H9 (cell line): ENCODE measurements around the gene FOXP4. TPM values are rescaled to one million over a fixed set of nuclear protein-coding genes. Genes with fewer than 3 reads are reported as not detected.

Experiments
- DNase-seq: peaks from one replicate; pipeline ENCODE4 v3.0.0-alpha.2; 2017
- H2AFZ ChIP-seq: one replicate; pipeline ENCODE4 v1.6.1; 2013; ENCODE audit warnings: mild to moderate bottlenecking, low read length, control low read depth, moderate library complexity
- H2AK5ac ChIP-seq: 2 replicates; pipeline ENCODE4 v1.6.1; 2013; ENCODE audit warnings: low read length, control low read depth, mixed read lengths; ENCODE audit not compliant: insufficient read length
- H2BK120ac ChIP-seq: one replicate; pipeline ENCODE4 v1.6.1; 2013; ENCODE audit warnings: low read depth, mild to moderate bottlenecking, low read length, control low read depth, inconsistent platforms; ENCODE audit not compliant: poor library complexity, severe bottlenecking
- H2BK12ac ChIP-seq: 2 replicates; pipeline ENCODE4 v1.6.1; 2013; ENCODE audit warnings: low read length, control low read depth, mixed read lengths, low read depth; ENCODE audit not compliant: insufficient read length
- H2BK15ac ChIP-seq: 2 replicates; pipeline ENCODE4 v1.6.1; 2013; ENCODE audit warnings: low read depth, low read length, control low read depth
- H2BK20ac ChIP-seq: one replicate; pipeline ENCODE4 v1.6.1; 2013; ENCODE audit warnings: low read depth, mild to moderate bottlenecking, low read length, control low read depth, inconsistent platforms; ENCODE audit not compliant: poor library complexity, severe bottlenecking
- H2BK5ac ChIP-seq: 2 replicates; pipeline ENCODE4 v1.6.1; 2013; ENCODE audit warnings: low read length, control low read depth, mixed read lengths; ENCODE audit not compliant: insufficient read length
- H3K14ac ChIP-seq: 2 replicates; pipeline ENCODE4 v1.6.1; 2013; ENCODE audit warnings: low read length, control low read depth; ENCODE audit not compliant: insufficient read depth
- H3K18ac ChIP-seq: 2 replicates; pipeline ENCODE4 v1.6.1; 2013; ENCODE audit warnings: low read depth, mild to moderate bottlenecking, mixed read lengths, low read length, control low read depth; ENCODE audit not compliant: insufficient read length
- H3K23ac ChIP-seq: 2 replicates; pipeline ENCODE4 v1.6.1; 2013; ENCODE audit warnings: low read length, control low read depth, mixed read lengths, low read depth; ENCODE audit not compliant: insufficient read length
- H3K23me2 ChIP-seq: 2 replicates; pipeline ENCODE4 v1.6.1; 2013; ENCODE audit warnings: low read depth, mild to moderate bottlenecking, mixed read lengths, low read length, control low read depth; ENCODE audit not compliant: insufficient read length, poor library complexity, severe bottlenecking
- H3K27ac ChIP-seq: 2 replicates; pipeline ENCODE4 v1.5.1; 2013; ENCODE audit warnings: low read length, control low read depth, mixed read lengths, low read depth; ENCODE audit not compliant: insufficient read length
- H3K27me3 ChIP-seq: 2 replicates; pipeline ENCODE4 v1.6.1; 2013; ENCODE audit warnings: low read length, control low read depth, inconsistent platforms; ENCODE audit not compliant: insufficient read depth
- H3K4ac ChIP-seq: 2 replicates; pipeline ENCODE4 v1.6.1; 2013; ENCODE audit warnings: low read depth, mild to moderate bottlenecking, control low read depth, inconsistent platforms, low read length, moderate library complexity
- H3K4me1 ChIP-seq: 2 replicates; pipeline ENCODE4 v1.6.1; 2013; ENCODE audit warnings: low read length, control low read depth, inconsistent platforms; ENCODE audit not compliant: insufficient read depth
- H3K4me2 ChIP-seq: 2 replicates; pipeline ENCODE4 v1.6.1; 2013; ENCODE audit warnings: low read length, control low read depth, mixed read lengths; ENCODE audit not compliant: insufficient read length, insufficient read depth
- H3K56ac ChIP-seq: 2 replicates; pipeline ENCODE4 v1.6.1; 2013; ENCODE audit warnings: low read depth, mild to moderate bottlenecking, mixed read lengths, low read length, control low read depth; ENCODE audit not compliant: insufficient read length
- H3K79me1 ChIP-seq: 2 replicates; pipeline ENCODE4 v1.6.1; 2013; ENCODE audit warnings: low read depth, mild to moderate bottlenecking, moderate library complexity, low read length, control low read depth, inconsistent platforms; ENCODE audit not compliant: insufficient read depth, poor library complexity, severe bottlenecking
- H3K79me2 ChIP-seq: 2 replicates; pipeline ENCODE4 v1.6.1; 2013; ENCODE audit warnings: low read length, control low read depth, inconsistent platforms; ENCODE audit not compliant: insufficient read depth
- H3K9ac ChIP-seq: 2 replicates; pipeline ENCODE4 v1.6.1; 2013; ENCODE audit warnings: low read length, control low read depth, mixed read lengths; ENCODE audit not compliant: insufficient read length; ENCODE audit errors: extremely low read depth
- H3K9me3 ChIP-seq: one replicate; pipeline ENCODE4 v1.6.1; 2013; ENCODE audit warnings: low read depth, low read length, inconsistent platforms; ENCODE audit not compliant: control insufficient read depth
- H3T11ph ChIP-seq: one replicate; pipeline ENCODE4 v1.6.1; 2013; ENCODE audit warnings: mild to moderate bottlenecking, low read length, control low read depth, inconsistent platforms
- H4K20me1 ChIP-seq: one replicate; pipeline ENCODE4 v1.6.1; 2013; ENCODE audit not compliant: control insufficient read depth, insufficient read length, insufficient read depth
- H4K5ac ChIP-seq: 2 replicates; pipeline ENCODE4 v1.6.1; 2013; ENCODE audit warnings: low read depth, mild to moderate bottlenecking, mixed read lengths, low read length, control low read depth; ENCODE audit not compliant: insufficient read length
- H4K8ac ChIP-seq: replicated peaks from 2 replicates; pipeline ENCODE4 v1.6.1; 2013; ENCODE audit warnings: low read length, control low read depth, mixed read lengths, low read depth; ENCODE audit not compliant: insufficient read length
- H4K91ac ChIP-seq: 2 replicates; pipeline ENCODE4 v1.6.1; 2013; ENCODE audit warnings: low read depth, mild to moderate bottlenecking, moderate library complexity, mixed read lengths, low read length, control low read depth; ENCODE audit not compliant: insufficient read length
- H3K27ac Mint-ChIP-seq, 3 experiments: 2 replicates in 2 of 3; 3 replicates in 1 of 3; pipeline ENCODE4 v1.8.0; 2020 to 2021; ENCODE audit warnings: mixed read lengths in 3 of 3, mild to moderate bottlenecking in 1 of 3, moderate library complexity in 1 of 3
- H3K27me3 Mint-ChIP-seq: 2 replicates; pipeline ENCODE4 v1.8.0; 2021; ENCODE audit warnings: low read depth, mild to moderate bottlenecking, moderate library complexity, mixed read lengths
- H3K36me3 Mint-ChIP-seq, 3 experiments: 2 replicates in 2 of 3; 3 replicates in 1 of 3; pipeline ENCODE4 v1.8.0; 2020 to 2021; ENCODE audit warnings: low read depth in 3 of 3, mixed read lengths in 3 of 3; ENCODE audit not compliant: insufficient read depth in 1 of 3
- H3K4me1 Mint-ChIP-seq, 2 experiments: 2 replicates each; pipeline ENCODE4 v1.8.0; 2020; ENCODE audit warnings: mixed read lengths in 2 of 2
- H3K4me3 Mint-ChIP-seq, 2 experiments: 2 replicates in 1 of 2; 3 replicates in 1 of 2; pipeline ENCODE4 v1.8.0; 2020 to 2021; ENCODE audit warnings: mild to moderate bottlenecking in 2 of 2, mixed read lengths in 2 of 2, moderate library complexity in 1 of 2
- H3K9me3 Mint-ChIP-seq, 2 experiments: 2 replicates in 1 of 2; 3 replicates in 1 of 2; pipeline ENCODE4 v1.8.0; 2020; ENCODE audit warnings: mild to moderate bottlenecking in 2 of 2, mixed read lengths in 2 of 2, moderate library complexity in 1 of 2
- WGBS: extraction: QIAGEN DNeasy Blood & Tissue Kit; methylation state at CpG from one replicate; pipeline ENCODE4 v1.1.7; 2013; ENCODE audit warnings: missing lambda C conversion rate, low lambda C conversion rate, mixed read lengths; ENCODE audit not compliant: insufficient read length; ENCODE audit errors: extremely low coverage; 5-methylcytosine and 5-hydroxymethylcytosine counted together
- total RNA-seq: library from RNA; stranded (reverse); gene quantifications from 2 replicates; pipeline ENCODE4 v1.2.1, GENCODE V29; 2021
- TF ChIP-seq, protein P1 (sequence below): fragments of 200-600 bp; sonication (generic); conservative IDR thresholded peaks from 3 replicates; pipeline ENCODE4 v1.8.0; 2021; ENCODE audit warnings: antibody characterized with exemption, mild to moderate bottlenecking

FOXP4 gene
- total RNA-seq, 1 experiment from 2014 or later, result 18.2 TPM

DNA sequence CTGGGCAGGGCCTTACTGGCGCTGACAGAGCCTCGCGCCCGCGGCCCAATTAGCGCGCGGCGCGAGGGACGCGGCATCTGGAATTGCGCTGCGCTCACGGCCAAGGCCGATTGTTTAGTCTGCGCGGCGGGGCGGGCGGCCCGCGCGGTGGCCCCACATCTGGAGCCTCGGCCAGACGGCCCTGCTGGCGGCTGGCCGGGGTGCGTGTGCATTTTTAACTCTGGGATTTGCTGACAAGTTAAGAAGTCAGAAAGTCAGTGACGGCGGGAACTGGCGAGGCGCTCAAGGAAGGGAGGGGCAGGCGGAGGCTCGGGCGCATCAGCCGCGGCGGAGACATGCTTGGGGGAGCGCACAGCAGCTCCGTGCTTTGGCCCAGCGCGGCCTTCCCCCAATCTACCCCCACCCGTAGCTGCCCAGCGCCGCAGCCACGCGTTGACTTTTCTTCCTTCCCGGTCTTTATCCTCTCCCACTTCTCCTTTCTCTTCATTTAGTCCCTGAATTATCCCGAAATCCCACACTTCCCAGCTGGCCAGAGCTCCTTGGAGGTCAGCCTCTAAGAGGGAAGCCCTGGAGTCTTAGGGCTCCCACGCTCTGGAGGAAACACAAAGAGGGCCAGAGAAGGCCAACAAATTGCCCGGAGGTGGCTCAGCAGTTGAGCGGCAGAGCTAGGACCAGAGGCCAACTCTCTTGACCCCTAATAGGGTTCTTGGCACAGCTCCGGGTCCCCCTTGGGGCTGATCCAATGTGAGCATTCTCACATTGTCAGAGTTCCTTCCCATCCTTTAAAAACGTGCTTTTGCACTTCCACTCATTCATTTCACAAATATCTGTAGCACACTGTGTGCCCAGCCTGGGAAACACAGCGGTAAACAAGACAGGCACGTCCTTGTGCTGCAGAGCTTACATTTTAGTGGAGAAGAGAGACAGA lies 40.8 kb upstream of the FOXP4 start:
- H3K4me2 ChIP-seq, result peak overlapping the region; percentile 64
- no peak overlapping the region for H2BK120ac ChIP-seq
- H3K18ac ChIP-seq, result no peak overlapping the region
- no peaks in the 10 kb centered on the region for H3K9me3 ChIP-seq
- H3K9ac ChIP-seq, result no peak overlapping the region
- WGBS, result no CpG with 5 or more reads among the region's 57 CpGs
- peak overlapping the region; percentile 9 to 71 for H3K4me3 Mint-ChIP-seq
- H2AFZ ChIP-seq, result no peak overlapping the region
- H3K23ac ChIP-seq, result no peak overlapping the region
- TF ChIP-seq, protein P1, sequence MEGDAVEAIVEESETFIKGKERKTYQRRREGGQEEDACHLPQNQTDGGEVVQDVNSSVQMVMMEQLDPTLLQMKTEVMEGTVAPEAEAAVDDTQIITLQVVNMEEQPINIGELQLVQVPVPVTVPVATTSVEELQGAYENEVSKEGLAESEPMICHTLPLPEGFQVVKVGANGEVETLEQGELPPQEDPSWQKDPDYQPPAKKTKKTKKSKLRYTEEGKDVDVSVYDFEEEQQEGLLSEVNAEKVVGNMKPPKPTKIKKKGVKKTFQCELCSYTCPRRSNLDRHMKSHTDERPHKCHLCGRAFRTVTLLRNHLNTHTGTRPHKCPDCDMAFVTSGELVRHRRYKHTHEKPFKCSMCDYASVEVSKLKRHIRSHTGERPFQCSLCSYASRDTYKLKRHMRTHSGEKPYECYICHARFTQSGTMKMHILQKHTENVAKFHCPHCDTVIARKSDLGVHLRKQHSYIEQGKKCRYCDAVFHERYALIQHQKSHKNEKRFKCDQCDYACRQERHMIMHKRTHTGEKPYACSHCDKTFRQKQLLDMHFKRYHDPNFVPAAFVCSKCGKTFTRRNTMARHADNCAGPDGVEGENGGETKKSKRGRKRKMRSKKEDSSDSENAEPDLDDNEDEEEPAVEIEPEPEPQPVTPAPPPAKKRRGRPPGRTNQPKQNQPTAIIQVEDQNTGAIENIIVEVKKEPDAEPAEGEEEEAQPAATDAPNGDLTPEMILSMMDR, result no peak
- H2BK15ac ChIP-seq, result no peak overlapping the region
- no peaks in the 10 kb centered on the region for H3K79me2 ChIP-seq
- H3K4me1 Mint-ChIP-seq, result peaks cover 34 to 41% of the 10 kb centered on the region in 2 experiments
- H4K8ac ChIP-seq, result no peak overlapping the region
- no peak overlapping the region for H4K5ac ChIP-seq
- H3K27me3 ChIP-seq, result peaks cover 47% of the 10 kb centered on the region
- no peaks in the 10 kb centered on the region for H3K36me3 Mint-ChIP-seq
- no peak overlapping the region for H2BK20ac ChIP-seq
- no peak overlapping the region for H2BK12ac ChIP-seq
- H3K27ac Mint-ChIP-seq, result peak overlapping the region in 1 of 3 experiments; percentile 75; a peak in 1 of 7 replicates
- H3K9me3 Mint-ChIP-seq, result peaks cover 0 to 2% of the 10 kb centered on the region in 2 experiments; a peak in 1 of 5 replicates
- no peak overlapping the region for H3T11ph ChIP-seq
- peaks cover 94% of the 10 kb centered on the region for H3K27me3 Mint-ChIP-seq
- no peak overlapping the region for H2AK5ac ChIP-seq
- H4K91ac ChIP-seq, result no peak overlapping the region
- H4K20me1 ChIP-seq, result peaks cover 2% of the 10 kb centered on the region
- no peak overlapping the region for H3K4ac ChIP-seq
- peaks cover 22% of the 10 kb centered on the region for H3K23me2 ChIP-seq
- H3K27ac ChIP-seq, result no peak overlapping the region
- H3K4me1 ChIP-seq, result peaks cover 2% of the 10 kb centered on the region; the same call in 1 of the 2 replicates
- DNase-seq, result no peak
- H3K79me1 ChIP-seq, result no peaks in the 10 kb centered on the region
- no peak overlapping the region; the same call in 1 of the 2 replicates for H3K14ac ChIP-seq
- no peak overlapping the region for H3K56ac ChIP-seq
- H2BK5ac ChIP-seq, result no peak overlapping the region
